ENCODE results near the gene POLR3G. TPM values are rescaled to one million over a fixed set of nuclear protein-coding genes. Genes with fewer than 3 reads are reported as not detected.

Gene POLR3G
- total RNA-seq = 0.88 TPM
- long read RNA-seq = 0 reads

- DNase-seq = peak; percentile 90
- Histone ChIP-seq H3K4me1 (peaks cover 35% of the 10 kb centered on the region), H3K4me3 (peak within 1 kb of the TSS; percentile 87), H3K27me3 (ENCODE audit: low read depth) (no peaks in the 10 kb centered on the region), H3K27ac (replicated peaks) (peak within 1 kb of the TSS; percentile 92), H3K36me3 (no peaks in the 10 kb centered on the region), H3K9me3 (replicated peaks) (no peaks in the 10 kb centered on the region)
- TF ChIP-seq CTCF (IDR thresholded peaks at IDR 0.05; ENCODE audit: borderline replicate concordance) = peak; percentile 67
- intact Hi-C loops (cut with micrococcal nuclease) = loop anchor here (10.0 kb wide), 1 partner anchor 50 kb away; the partner anchor contains the start of gene LYSMD3
These were observed at the start of gene POLR3G, which contains the start of gene MBLAC2 for GRCh38 chr5:90474235-90475107. Gene POLR3G, plus strand, starts transcription at chr5:90474864. Its CDS starts 10,704 bp downstream, at chr5:90485568. Gene MBLAC2, minus strand, starts transcription at chr5:90474771. Its CDS starts 479 bp downstream, at chr5:90474292.

GRCh38 chr5:90434116-90434714, 40.4 kb upstream of the POLR3G start:
- Histone ChIP-seq H3K4me3 (no peak overlapping the region), H3K27ac (replicated peaks) (no peak overlapping the region), H3K36me3 (no peaks in the 10 kb centered on the region), H3K27me3 (ENCODE audit: low read depth) (no peaks in the 10 kb centered on the region), H3K4me1 (peaks cover 6% of the 10 kb centered on the region), H3K9me3 (replicated peaks) (no peaks in the 10 kb centered on the region)
- intact Hi-C loops (cut with micrococcal nuclease) = loop anchor here (10.0 kb wide), 2 partner anchors 101 to 351 kb away; no protein-coding TSS in a partner anchor
- no peak for DNase-seq
- TF ChIP-seq CTCF (IDR thresholded peaks at IDR 0.05; ENCODE audit: borderline replicate concordance) = peak; percentile 67

- H3K9me3 ChIP-seq (replicated peaks) = no peaks in the 10 kb centered on the region
- H3K4me1 ChIP-seq = peaks cover 11% of the 10 kb centered on the region
- no peak for TF ChIP-seq CTCF (IDR thresholded peaks at IDR 0.05; ENCODE audit: borderline replicate concordance)
- no peaks in the 10 kb centered on the region for H3K27me3 ChIP-seq (ENCODE audit: low read depth)
- no peaks in the 10 kb centered on the region for H3K36me3 ChIP-seq
- H3K4me3 ChIP-seq = no peak overlapping the region
- H3K27ac ChIP-seq (replicated peaks) = no peak overlapping the region
- no peak for DNase-seq
- intact Hi-C loops (cut with micrococcal nuclease) = loop anchor here (10.0 kb wide), 2 partner anchors 97 to 347 kb away; no protein-coding TSS in a partner anchor
These were observed 37.0 kb upstream of the POLR3G start for GRCh38 chr5:90437663-90438062.

GRCh38 chr5:90438100-90438499, 36.6 kb upstream of the POLR3G start:
- no peak overlapping the region for H3K4me3 ChIP-seq
- intact Hi-C loops (cut with micrococcal nuclease) = loop anchor here (10.0 kb wide), 2 partner anchors 97 to 347 kb away; no protein-coding TSS in a partner anchor

More at GRCh38 chr5:90438100-90438499, 36.6 kb upstream of the POLR3G start:
- no peak for DNase-seq
- H3K27ac ChIP-seq (replicated peaks) = no peak overlapping the region
- no peaks in the 10 kb centered on the region for H3K9me3 ChIP-seq (replicated peaks)
- H3K27me3 ChIP-seq (ENCODE audit: low read depth) = no peaks in the 10 kb centered on the region
- TF ChIP-seq CTCF (IDR thresholded peaks at IDR 0.05; ENCODE audit: borderline replicate concordance) = no peak
- no peaks in the 10 kb centered on the region for H3K36me3 ChIP-seq
- peaks cover 11% of the 10 kb centered on the region for H3K4me1 ChIP-seq
